Activated T-cell treated with anti-CD3 and anti-CD28 coated beads, Interleukin-2, amount 50 U/mL, for 1 hour (primary cell): ENCODE results near the gene SLC4A2.

ENCODE experiments used
- DNase-seq: peaks from one replicate; pipeline ENCODE4 v3.0.0-alpha.2; 2020

Gene SLC4A2

GRCh38 chr7:151046603-151047573 lies 12.5 kb upstream of the SLC4A2 start:
- no peak for DNase-seq

GRCh38 chr7:151047976-151048815 lies 11.2 kb upstream of the SLC4A2 start, which contains the start of gene ASIC3:
Gene ASIC3 (plus strand): TSS chr7:151048531. CDS start chr7:151048886, 355 bp downstream.
- no peak for DNase-seq

- no peak for DNase-seq
Observed at GRCh38 chr7:151048911-151049463, 10.4 kb upstream of the SLC4A2 start.

GRCh38 chr7:151051108-151051507 lies 8.3 kb upstream of the SLC4A2 start:
- DNase-seq, result peak; percentile 67

- DNase-seq, result no peak
Observed at GRCh38 chr7:151053096-151053495, 6.3 kb upstream of the SLC4A2 start.

- no peak for DNase-seq
Observed at GRCh38 chr7:151053751-151054150, 5.6 kb upstream of the SLC4A2 start.

GRCh38 chr7:151056283-151056665 lies 3.1 kb upstream of the SLC4A2 start:
- DNase-seq, result no peak

- no peak for DNase-seq
Observed at GRCh38 chr7:151056666-151057505, 2.5 kb upstream of the SLC4A2 start.

- no peak for DNase-seq
Observed at GRCh38 chr7:151057506-151057988, 1.8 kb upstream of the SLC4A2 start, which contains the start of gene CDK5. Gene CDK5 (minus strand): TSS chr7:151057897. CDS start chr7:151057848, 49 bp downstream.

GRCh38 chr7:151057989-151058780 lies 1.2 kb upstream of the SLC4A2 start:
- peak; percentile 96 for DNase-seq

GRCh38 chr7:151058781-151059366 lies 515 bp upstream of the SLC4A2 start:
- DNase-seq, result no peak

GRCh38 chr7:151060113-151060415 lies 675 bp downstream of the SLC4A2 start:
- DNase-seq, result no peak

- no peak for DNase-seq
Observed at GRCh38 chr7:151060416-151061212, 1.2 kb downstream of the SLC4A2 start.

- DNase-seq, result no peak
Observed at GRCh38 chr7:151061213-151062110, 2.1 kb downstream of the SLC4A2 start.

GRCh38 chr7:151062111-151062398 lies 2.7 kb downstream of the SLC4A2 start:
- DNase-seq, result no peak

GRCh38 chr7:151062399-151063211 lies 3.2 kb downstream of the SLC4A2 start:
- DNase-seq, result no peak

GRCh38 chr7:151063212-151063561 lies 3.8 kb downstream of the SLC4A2 start:
- DNase-seq, result no peak

- no peak for DNase-seq
Observed at GRCh38 chr7:151064454-151064853, 5.1 kb downstream of the SLC4A2 start.
